ENCODE results near the gene HSP90B1. TPM values are rescaled to one million over a fixed set of nuclear protein-coding genes. Genes with fewer than 3 reads are reported as not detected.

The HSP90B1 gene
- total and polyA plus RNA-seq, 9 of the 15 experiments (the other 6 are each of a cell fraction or from before 2014, with no cell fraction given): 196 to 719 (median 557) TPM

DNA sequence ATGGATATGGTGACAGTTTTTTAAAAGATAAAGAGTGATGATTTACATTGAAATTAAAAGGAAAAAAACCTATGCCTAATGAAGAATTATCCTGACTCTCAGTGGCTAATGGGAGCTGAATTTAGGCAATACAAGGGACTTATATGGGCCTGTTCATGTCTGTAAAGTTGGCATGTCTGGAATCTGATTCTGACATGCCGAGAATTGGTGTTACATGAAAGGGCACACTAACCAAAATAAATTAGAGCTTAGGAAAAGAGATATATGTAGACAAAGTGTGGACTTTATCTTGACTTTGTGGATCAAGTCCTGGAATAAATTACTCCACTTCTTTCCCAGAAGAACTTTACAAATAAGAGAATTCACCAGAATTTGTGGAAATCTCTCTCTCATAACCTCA is 36.5 kb downstream of the HSP90B1 start:
- H3K27ac ChIP-seq (ENCODE audit: extremely low read depth, low read depth, low read length): peak overlapping the region; percentile 85
- no peaks in the 10 kb centered on the region for H3K27me3 ChIP-seq (ENCODE audit: control insufficient read depth in 2 of 2, insufficient read depth in 2 of 2, low read length in 2 of 2)
- POLR2A ChIA-PET: interaction anchor here (0.8 to 2.3 kb wide), 8 partner anchors 10 to 170 kb away, joined by 3 to 45 read pairs (median 4); a partner anchor contains a TSS
- FAIRE-seq (no peak), DNase-seq (ENCODE audit: extremely low read depth in 1 of 4, low spot score in 3 of 4) (no peak), ATAC-seq (no peak)
- CTCF ChIA-PET (ENCODE audit: low intra/inter-chr PET ratio): no interaction called here
- peak overlapping the region in 1 of 2 experiments; percentile 97; a peak in 3 of 4 replicates for H3K9ac ChIP-seq (ENCODE audit: insufficient read depth in 1 of 2, low read depth in 2 of 2, low read length in 2 of 2)
- peak overlapping the region; percentile 69 for H3K4me3 ChIP-seq
- TF ChIP-seq CHD1 (IDR thresholded peaks at IDR 0.05; ENCODE audit: low read length): peak; percentile 12
- TF ChIP-seq, protein P1, sequence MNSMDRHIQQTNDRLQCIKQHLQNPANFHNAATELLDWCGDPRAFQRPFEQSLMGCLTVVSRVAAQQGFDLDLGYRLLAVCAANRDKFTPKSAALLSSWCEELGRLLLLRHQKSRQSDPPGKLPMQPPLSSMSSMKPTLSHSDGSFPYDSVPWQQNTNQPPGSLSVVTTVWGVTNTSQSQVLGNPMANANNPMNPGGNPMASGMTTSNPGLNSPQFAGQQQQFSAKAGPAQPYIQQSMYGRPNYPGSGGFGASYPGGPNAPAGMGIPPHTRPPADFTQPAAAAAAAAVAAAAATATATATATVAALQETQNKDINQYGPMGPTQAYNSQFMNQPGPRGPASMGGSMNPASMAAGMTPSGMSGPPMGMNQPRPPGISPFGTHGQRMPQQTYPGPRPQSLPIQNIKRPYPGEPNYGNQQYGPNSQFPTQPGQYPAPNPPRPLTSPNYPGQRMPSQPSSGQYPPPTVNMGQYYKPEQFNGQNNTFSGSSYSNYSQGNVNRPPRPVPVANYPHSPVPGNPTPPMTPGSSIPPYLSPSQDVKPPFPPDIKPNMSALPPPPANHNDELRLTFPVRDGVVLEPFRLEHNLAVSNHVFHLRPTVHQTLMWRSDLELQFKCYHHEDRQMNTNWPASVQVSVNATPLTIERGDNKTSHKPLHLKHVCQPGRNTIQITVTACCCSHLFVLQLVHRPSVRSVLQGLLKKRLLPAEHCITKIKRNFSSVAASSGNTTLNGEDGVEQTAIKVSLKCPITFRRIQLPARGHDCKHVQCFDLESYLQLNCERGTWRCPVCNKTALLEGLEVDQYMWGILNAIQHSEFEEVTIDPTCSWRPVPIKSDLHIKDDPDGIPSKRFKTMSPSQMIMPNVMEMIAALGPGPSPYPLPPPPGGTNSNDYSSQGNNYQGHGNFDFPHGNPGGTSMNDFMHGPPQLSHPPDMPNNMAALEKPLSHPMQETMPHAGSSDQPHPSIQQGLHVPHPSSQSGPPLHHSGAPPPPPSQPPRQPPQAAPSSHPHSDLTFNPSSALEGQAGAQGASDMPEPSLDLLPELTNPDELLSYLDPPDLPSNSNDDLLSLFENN (IDR thresholded peaks at IDR 0.05; ENCODE audit: low read depth in 2 of 2, low read length in 2 of 2): no peak
- in situ Hi-C loops (cut with MboI): no loop called here
- no peaks in the 10 kb centered on the region for H3K9me1 ChIP-seq (ENCODE audit: control insufficient read depth, insufficient read depth, low read length)
- no peak overlapping the region for H2AFZ ChIP-seq (ENCODE audit: low read depth, low read length)
- peaks cover 91% of the 10 kb centered on the region for H3K79me2 ChIP-seq (ENCODE audit: control insufficient read depth, insufficient read depth, low read length)
- 0% methylated on average over 1 of the region's 1 CpG for WGBS (ENCODE audit: insufficient coverage, low coverage, missing lambda C conversion rate)
- intact Hi-C loops (cut with micrococcal nuclease): no loop called here
- no peaks in the 10 kb centered on the region; the same call in 1 of the 2 replicates for H4K20me1 ChIP-seq (replicated peaks; ENCODE audit: control insufficient read depth, insufficient read depth, low read length)
- no TSS peak for BruUV-seq (replicated peaks)
- H3K9me3 ChIP-seq (replicated peaks; ENCODE audit: control insufficient read depth, insufficient read depth, low read depth, low read length): no peaks in the 10 kb centered on the region
- H3K4me1 ChIP-seq (replicated peaks in 1 of 2; ENCODE audit: control insufficient read depth in 2 of 2, insufficient read depth in 2 of 2, low read length in 2 of 2): peaks cover 4 to 22% of the 10 kb centered on the region in 2 experiments; a peak in 4 of 5 replicates
- H3K36me3 ChIP-seq (ENCODE audit: control insufficient read depth, insufficient read depth, low read length): peaks cover 38% of the 10 kb centered on the region; the same call in 2 of the 3 replicates
- peak overlapping the region; percentile 96 for H3K4me2 ChIP-seq (ENCODE audit: insufficient read depth, low read length)

Measured in K562 (cell line).